Heart right ventricle (tissue), 16 donors: ENCODE measurements around the gene ZNHIT3. TPM values are rescaled to one million over a fixed set of nuclear protein-coding genes. Genes with fewer than 3 reads are reported as not detected.
"Not testable (repeated sequence)": the region's sequence is repeated elsewhere in the genome, so short reads cannot be mapped to it uniquely, and the experiment has no call there.

Experiments used
- ATAC-seq, 8 donors: fragments of 200-7000 bp; cut with Tn5 transposase; one replicate each; pipeline ENCODE4 v1.9.1; 2020; ENCODE audit warnings: mild to moderate bottlenecking in 8 of 8, moderate library complexity in 8 of 8, moderate number of reproducible peaks in 1 of 8
- DNase-seq, 2 donors: peaks; one replicate each; pipeline ENCODE4 v3.0.0-alpha.2; 2020
- H3K27ac ChIP-seq, 10 donors: fragments of 200-600 bp; sonication (generic) in 2 of 10; one replicate each; pipeline versions ENCODE4 v1.5.0 to v1.8.0; 2020 to 2022; ENCODE audit warnings: mild to moderate bottlenecking in 3 of 10
- H3K27me3 ChIP-seq, 7 donors: fragments of 200-600 bp; one replicate each; pipeline ENCODE4 v1.8.0; 2021 to 2022; ENCODE audit warnings: mild to moderate bottlenecking in 2 of 7
- H3K36me3 ChIP-seq, 9 donors: fragments of 200-600 bp; sonication (generic) in 1 of 9; one replicate each; pipeline versions ENCODE4 v1.5.0 to v1.8.0; 2020 to 2022; ENCODE audit warnings: mild to moderate bottlenecking in 2 of 9
- H3K4me1 ChIP-seq, 9 donors: fragments of 200-600 bp; sonication (generic) in 1 of 9; one replicate each; pipeline versions ENCODE4 v1.5.0 to v1.8.0; 2020 to 2022; ENCODE audit warnings: mild to moderate bottlenecking in 4 of 9
- H3K4me3 ChIP-seq, 10 donors: fragments of 200-600 bp; sonication (generic) in 2 of 10; one replicate each; pipeline versions ENCODE4 v1.5.0 to v1.8.0; 2020 to 2022; ENCODE audit warnings: mild to moderate bottlenecking in 7 of 10, moderate library complexity in 2 of 10
- H3K9me3 ChIP-seq, 11 donors: fragments of 200-600 bp in 10 of 11; sonication (generic) in 2 of 11; one replicate each; pipeline versions ENCODE4 v1.5.0 to v1.8.0; 2013 to 2022; ENCODE audit warnings: mild to moderate bottlenecking in 2 of 11, control low read depth in 1 of 11, moderate library complexity in 1 of 11
- WGBS, 2 donors: extraction: QIAGEN DNeasy Blood & Tissue Kit; methylation state at CpG; one replicate each; pipeline ENCODE4 v1.1.7; 2013; ENCODE audit warnings: inconsistent platforms in 1 of 2; 5-methylcytosine and 5-hydroxymethylcytosine counted together
- intact Hi-C, 10 donors: fragments of 100-400 bp; cut with DNase I; formaldehyde crosslinking; loops; one replicate each; pipeline versions ENCODE4 v1.11.1 to v1.14.2; 2022
- polyA plus RNA-seq, 2 donors: library from polyadenylated mRNA; stranded (reverse); fragments of 200-250 nt; gene quantifications; one replicate each; pipeline ENCODE4 v1.2.3, GENCODE V29; 2013
- total RNA-seq, 10 donors: library from RNA; stranded (reverse); fragmentation: NEBNext Ultra II Directional in 3 of 10; extraction: Animal tissue kit (Norgen Biotek cat#: 25700) in 3 of 10; gene quantifications; one replicate each; pipeline versions ENCODE4 v1.2.1 to v1.2.4, GENCODE V29; 2021 to 2023
- TF ChIP-seq, protein P1 (sequence below), 9 donors: fragments of 200-600 bp; sonication (generic) in 2 of 9; IDR thresholded peaks; one replicate each; pipeline versions ENCODE4 v1.5.0 to v1.8.0; 2021 to 2022; ENCODE audit warnings: antibody characterized with exemption in 9 of 9, mild to moderate bottlenecking in 5 of 9, moderate library complexity in 1 of 9
- donor health status: Arrhythmogenic right ventricular cardiomyopathy.
- donor health status: ischemic (EF 13 %, LVEDD 7.1; RV severe dilation, severe dysfunction).
- donor health status: healthy with polysubstance abuse.
- donor health status: DM: no; HTN: yes; CAD: no.
- donor health status: DM: no; HTN: no; CAD: no.
- donor health status: ischemic (EF 25% LVEDD 6.9; RV normal size, moderate dysfunction).
- donor health status: ischemic (EF 25% LVEDD 5.7; RV mildly dilated, moderate dysfunction).
- donor health status: healthy.
- donor health status: DM: yes; HTN: yes; CAD: no.
- donor health status: Ischemic cardiomyopathy.
- donor health status: ischemic (EF 35%, LVEDD 5.7; RV mildly dilated, moderate dysfunction).
- donor health status: nonischemic (EF 11% LVEDD 7.7; RV severe dilation, severe dysfunction).
- donor health status: DM: yes; HTN: yes; CAD: no.
- donor health status: PGD.
- donor health status: ischemic (EF 29% LVEDD 5.4; RV normal size, mild dysfunction).
- donor health status: nonischemic (EF 23%, LVEDD 6.1; RV moderate dilation, normal function).

Gene ZNHIT3
- total and polyA plus RNA-seq, 12 donors: 12.0 to 34.0 (median 23.0) TPM

DNA sequence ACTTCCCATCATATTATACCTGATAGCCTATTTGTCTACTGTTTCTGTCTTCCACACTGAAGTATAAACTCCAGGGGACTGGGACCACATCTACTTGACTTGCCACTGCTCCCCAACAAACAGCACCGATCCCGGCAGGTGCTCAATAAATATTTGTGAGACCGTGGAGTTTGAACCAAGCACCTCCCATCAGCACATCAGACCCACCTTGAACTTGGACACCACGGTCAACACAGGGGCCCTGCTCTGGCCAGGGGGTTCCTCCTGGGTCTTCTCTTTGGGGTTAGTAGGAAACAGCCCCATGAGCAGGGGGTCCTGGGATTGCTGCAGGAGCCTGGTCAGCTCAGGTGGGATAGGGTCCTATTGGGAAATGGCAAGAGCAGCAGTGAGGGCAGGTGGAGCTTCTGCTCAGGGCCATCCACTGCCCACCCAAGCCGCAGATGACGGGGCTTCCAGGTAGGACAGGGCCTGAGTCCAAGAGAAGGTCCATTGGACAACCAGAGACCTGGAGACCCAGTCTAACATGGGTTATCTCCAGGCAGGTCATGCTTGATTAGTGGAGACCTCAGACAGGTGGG is 19.9 kb downstream of the ZNHIT3 start:
- 88 to 90% methylated on average over 6 of the region's 6 CpGs for WGBS, 2 donors
- Histone ChIP-seq H3K27ac (no peak overlapping the region), H3K27me3 (no peaks in the 10 kb centered on the region), H3K9me3 (no peaks in the 10 kb centered on the region), H3K4me3 (no peak overlapping the region), H3K36me3 (peaks cover 0 to 98% (median 5%) of the 10 kb centered on the region in 9 donors), H3K4me1 (peaks cover 0 to 16% (median 6%) of the 10 kb centered on the region in 9 donors)
- TF ChIP-seq, protein P1, sequence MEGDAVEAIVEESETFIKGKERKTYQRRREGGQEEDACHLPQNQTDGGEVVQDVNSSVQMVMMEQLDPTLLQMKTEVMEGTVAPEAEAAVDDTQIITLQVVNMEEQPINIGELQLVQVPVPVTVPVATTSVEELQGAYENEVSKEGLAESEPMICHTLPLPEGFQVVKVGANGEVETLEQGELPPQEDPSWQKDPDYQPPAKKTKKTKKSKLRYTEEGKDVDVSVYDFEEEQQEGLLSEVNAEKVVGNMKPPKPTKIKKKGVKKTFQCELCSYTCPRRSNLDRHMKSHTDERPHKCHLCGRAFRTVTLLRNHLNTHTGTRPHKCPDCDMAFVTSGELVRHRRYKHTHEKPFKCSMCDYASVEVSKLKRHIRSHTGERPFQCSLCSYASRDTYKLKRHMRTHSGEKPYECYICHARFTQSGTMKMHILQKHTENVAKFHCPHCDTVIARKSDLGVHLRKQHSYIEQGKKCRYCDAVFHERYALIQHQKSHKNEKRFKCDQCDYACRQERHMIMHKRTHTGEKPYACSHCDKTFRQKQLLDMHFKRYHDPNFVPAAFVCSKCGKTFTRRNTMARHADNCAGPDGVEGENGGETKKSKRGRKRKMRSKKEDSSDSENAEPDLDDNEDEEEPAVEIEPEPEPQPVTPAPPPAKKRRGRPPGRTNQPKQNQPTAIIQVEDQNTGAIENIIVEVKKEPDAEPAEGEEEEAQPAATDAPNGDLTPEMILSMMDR (IDR thresholded peaks at IDR 0.05): no peak
- DNase-seq (no peak), ATAC-seq (no peak)
- intact Hi-C loops: loop anchor here in 1 of 10 donors (5.0 kb wide), 1 partner anchor 356 kb away; no protein-coding TSS in a partner anchor

DNA sequence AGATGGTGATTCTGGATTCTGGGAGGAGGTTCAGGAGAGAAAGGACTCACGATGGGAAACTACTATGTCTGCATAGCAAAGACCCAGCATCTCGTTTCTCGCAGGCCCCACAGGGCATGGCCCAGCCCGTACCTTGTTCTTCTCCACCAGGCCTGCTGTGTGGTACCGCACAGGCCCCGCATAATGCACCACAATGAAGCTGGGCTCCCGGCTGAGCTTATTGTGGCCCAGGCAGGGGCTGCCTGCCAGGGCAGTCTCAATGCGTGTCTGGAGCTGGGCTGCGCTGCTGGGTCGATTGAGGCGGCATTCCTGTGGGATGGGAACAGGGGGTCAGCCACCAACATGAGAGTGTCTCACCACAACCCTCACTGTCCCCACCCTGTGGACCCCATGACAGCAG is 20.4 kb downstream of the ZNHIT3 start:
- TF ChIP-seq, protein P1 (IDR thresholded peaks at IDR 0.05): no peak
- Histone ChIP-seq H3K27me3 (no peaks in the 10 kb centered on the region), H3K36me3 (peaks cover 0 to 99% (median 5%) of the 10 kb centered on the region in 9 donors), H3K4me3 (no peak overlapping the region), H3K4me1 (peaks cover 0 to 16% (median 6%) of the 10 kb centered on the region in 9 donors), H3K27ac (no peak overlapping the region), H3K9me3 (no peaks in the 10 kb centered on the region)
- 97% methylated on average over 11 of the region's 11 CpGs for WGBS, 2 donors
- intact Hi-C loops: loop anchor here in 1 of 10 donors (5.0 kb wide), 1 partner anchor 355 kb away; no protein-coding TSS in a partner anchor
- DNase-seq (no peak), ATAC-seq (no peak)

DNA sequence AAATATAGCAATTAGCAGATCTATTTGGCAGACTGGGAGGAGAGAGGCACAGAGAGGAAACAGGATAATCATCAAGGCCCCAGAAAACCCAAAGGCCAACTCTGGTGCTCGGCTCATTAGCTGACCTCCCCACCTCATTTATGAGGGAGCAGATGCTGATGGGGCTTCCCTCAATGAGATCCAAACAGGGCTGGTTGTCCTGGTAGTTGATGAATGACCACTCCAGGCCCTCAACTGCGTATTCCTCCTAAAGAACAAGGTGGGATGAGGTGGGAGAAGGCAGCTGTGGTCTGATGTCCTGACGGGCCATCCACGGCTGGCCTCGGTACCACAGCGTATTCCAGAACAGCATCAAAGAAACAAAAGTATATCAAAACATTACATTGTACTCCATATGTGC is 20.8 kb downstream of the ZNHIT3 start:
- Histone ChIP-seq H3K4me1 (peaks cover 0 to 16% (median 6%) of the 10 kb centered on the region in 9 donors), H3K9me3 (no peaks in the 10 kb centered on the region), H3K4me3 (no peak overlapping the region), H3K36me3 (peaks cover 0 to 94% (median 5%) of the 10 kb centered on the region in 9 donors), H3K27me3 (no peaks in the 10 kb centered on the region), H3K27ac (no peak overlapping the region)
- DNase-seq (no peak), ATAC-seq (no peak)
- intact Hi-C loops: loop anchor here in 1 of 10 donors (5.0 kb wide), 1 partner anchor 355 kb away; no protein-coding TSS in a partner anchor
- 92 to 96% methylated on average over 6 of the region's 6 CpGs for WGBS, 2 donors
- TF ChIP-seq, protein P1 (IDR thresholded peaks at IDR 0.05): no peak

DNA sequence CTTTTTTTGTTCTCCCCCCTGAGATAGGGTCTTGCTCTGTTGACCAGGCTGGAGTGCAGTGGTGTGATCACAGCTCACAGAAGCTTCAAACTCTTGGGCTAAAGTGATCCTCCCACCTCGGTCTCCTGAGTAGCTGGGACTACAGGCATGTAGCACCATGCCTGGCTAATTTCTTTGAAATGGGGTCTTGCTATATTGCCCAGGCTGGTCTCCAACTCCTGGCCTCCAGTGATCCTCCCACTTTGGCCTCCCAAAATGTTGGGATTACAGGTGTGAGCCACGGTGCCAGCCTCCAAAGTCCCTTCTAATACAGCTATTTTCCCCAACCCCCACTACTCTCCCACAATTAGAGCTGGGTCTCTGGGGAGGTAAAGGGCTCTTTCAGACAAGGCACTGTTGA is 22.0 kb downstream of the ZNHIT3 start:
- ATAC-seq, H3K4me3 ChIP-seq, DNase-seq, H3K27ac ChIP-seq, H3K9me3 ChIP-seq, H3K27me3 ChIP-seq: not testable (repeated sequence)
- peaks cover 0 to 10% (median 6%) of the 10 kb centered on the region in 9 donors for H3K4me1 ChIP-seq
- H3K36me3 ChIP-seq: peaks cover 0 to 94% (median 5%) of the 10 kb centered on the region in 9 donors
- WGBS, 2 donors: 93 to 98% methylated on average over 2 of the region's 2 CpGs
- intact Hi-C loops: loop anchor here in 1 of 10 donors (5.0 kb wide), 1 partner anchor 354 kb away; no protein-coding TSS in a partner anchor
